Activated CD4-positive, alpha-beta T cell treated with anti-CD3 and anti-CD28 coated beads, Interleukin-2, Interleukin-4, amounts not matched to agents 100 ng/mL and 50 ng/mL, durations not matched to agents 16 hours and 8 hours (primary cell): ENCODE data around the gene ASTN2.

Experiments used
- DNase-seq: peaks from one replicate; pipeline ENCODE4 v3.0.0-alpha.2; 2020; ENCODE audit warnings: low spot score

ASTN2 gene

DNA sequence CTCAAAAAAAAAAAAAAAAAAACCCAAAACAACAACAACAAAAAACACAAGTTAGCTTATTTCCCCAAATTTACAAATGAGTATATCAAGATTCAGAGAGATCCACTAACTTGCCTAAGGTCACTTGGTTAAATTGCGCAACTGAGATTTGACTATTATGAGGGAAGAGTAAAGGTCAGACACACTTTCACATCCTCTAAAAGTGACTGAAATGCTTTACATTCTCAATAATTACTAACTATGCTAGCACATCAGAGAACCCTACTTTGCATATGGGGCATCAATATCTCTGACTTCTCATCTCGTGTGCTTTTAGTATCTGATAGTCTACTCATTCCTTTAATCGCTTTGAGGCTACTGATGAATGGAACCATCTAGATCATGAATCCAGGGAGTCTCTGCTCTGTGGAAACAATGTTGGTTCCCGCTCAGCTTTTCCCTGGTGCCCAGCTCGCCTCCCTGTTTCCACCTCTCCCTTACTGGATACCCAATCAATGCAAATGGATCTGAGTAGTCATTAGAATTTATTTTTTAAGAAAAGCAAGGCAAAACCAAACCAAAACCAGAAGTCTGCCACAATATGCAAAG is 909.9 kb downstream of the ASTN2 start:
- no peak for DNase-seq

DNA sequence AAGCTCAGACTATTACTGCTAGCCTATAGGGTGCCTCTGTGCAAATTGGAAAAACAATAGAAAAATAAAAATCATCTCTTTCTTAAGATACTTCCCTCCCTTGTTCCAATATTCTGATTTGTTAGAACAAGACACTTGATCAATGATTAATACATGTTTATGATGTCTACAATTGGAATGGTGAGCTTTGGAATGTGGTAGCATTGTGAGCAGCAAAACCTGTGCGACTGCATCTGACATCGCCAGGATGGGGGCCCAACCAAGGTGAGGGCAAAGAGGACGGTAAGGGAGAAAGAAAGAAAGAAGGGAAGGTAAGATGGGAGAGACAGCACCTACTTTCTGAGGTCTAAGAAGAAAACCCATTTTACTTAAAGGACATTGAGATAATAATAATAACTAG is 910.8 kb downstream of the ASTN2 start:
- no peak for DNase-seq

DNA sequence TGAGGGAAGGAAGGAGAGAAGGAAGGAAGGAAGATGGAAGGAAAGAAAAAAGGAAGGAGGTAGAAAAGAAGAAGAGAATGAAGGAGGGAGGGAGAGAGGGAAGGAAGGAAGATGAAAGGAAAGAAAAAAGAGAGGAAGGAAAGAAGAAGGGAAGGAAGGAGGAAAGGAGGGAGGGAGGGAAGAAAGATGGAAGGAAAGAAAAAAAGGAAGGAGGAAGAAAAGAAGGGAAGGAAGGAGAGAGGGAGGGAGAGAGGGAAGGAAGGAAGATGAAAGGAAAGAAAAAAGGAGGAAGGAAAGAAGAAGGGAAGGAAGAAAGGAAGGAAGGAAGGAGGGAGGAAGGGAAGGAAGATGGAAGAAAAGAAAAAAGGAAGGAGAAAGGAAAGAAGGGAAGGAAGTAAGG is 912.1 kb downstream of the ASTN2 start:
- no peak for DNase-seq

DNA sequence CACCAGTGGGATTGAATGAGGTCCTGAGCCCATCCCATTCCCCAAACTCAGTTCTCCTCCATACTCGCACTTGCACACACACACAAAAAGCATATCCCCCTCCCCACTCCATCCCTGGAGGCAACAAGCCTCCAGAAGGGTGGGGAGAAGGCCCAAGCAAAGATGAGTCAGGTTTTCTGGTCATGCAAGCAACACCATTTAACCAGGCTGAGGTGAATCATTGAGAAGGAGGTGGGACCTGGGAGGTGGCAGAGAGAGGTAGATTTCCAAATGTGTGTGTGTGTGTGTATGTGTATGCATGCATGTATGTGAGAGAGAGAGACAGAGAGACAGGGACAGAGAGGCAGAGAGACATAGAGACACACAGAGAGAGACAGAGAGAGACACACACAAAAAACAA is 913.0 kb downstream of the ASTN2 start:
- DNase-seq = no peak

DNA sequence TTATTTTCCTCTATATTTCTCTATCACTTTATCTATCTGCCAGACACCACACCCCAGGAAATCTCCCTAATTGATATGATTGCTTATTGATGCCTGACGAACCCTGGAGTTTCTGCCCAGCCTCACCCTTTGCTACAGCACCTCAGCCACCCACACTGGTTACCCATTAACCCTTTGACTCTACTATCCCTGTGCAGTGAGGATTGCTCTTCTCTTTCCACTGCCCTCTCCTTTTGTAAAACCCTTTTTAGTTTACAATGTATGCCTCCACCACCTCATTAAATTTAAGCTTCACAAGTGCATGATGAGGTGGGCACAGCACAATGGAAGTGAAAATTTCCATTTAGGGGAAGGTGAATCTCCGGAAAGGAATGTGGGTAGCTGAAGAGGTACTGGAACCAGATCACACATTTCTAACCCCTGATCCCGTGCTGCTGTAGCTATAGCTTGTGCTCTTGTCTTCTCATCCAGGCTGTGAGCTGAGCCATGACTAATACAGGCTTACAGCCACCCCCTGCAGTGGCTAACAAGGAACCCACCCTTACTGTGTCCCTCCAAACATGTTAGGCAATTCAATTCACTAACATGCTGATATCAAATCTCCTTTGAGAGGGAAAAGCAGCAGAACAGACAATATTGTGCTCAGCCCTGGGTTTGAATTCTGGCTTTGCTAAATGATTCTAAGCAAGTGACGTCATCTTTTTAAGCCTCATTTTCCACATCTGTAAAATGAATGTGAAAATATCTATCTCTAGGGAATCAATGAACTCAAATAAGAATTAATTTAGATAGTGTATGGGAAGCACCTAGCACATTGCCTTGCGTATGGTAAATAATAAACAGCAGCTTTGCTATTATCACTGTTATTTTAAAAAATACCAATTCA is 914.6 kb downstream of the ASTN2 start:
- DNase-seq = no peak

DNA sequence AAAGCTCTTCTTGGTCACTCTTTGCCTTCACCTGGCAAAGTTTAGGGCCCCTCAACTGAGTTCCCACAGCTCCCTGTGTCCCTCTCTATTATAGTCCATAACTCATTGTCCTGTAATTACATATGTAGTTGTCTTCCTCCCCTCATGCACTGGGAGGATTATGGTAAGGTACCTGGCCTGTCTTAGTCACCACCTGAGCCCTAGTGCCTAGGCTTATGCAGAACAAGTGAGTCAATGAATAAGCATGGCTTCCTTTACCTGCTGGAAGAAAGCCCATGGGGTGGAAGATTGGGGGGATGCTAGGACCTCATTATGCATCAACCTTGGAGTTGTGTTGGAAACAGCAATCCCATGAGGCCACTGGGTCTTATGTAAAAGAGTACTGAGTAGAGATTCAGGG is 915.4 kb downstream of the ASTN2 start:
- DNase-seq = no peak

DNA sequence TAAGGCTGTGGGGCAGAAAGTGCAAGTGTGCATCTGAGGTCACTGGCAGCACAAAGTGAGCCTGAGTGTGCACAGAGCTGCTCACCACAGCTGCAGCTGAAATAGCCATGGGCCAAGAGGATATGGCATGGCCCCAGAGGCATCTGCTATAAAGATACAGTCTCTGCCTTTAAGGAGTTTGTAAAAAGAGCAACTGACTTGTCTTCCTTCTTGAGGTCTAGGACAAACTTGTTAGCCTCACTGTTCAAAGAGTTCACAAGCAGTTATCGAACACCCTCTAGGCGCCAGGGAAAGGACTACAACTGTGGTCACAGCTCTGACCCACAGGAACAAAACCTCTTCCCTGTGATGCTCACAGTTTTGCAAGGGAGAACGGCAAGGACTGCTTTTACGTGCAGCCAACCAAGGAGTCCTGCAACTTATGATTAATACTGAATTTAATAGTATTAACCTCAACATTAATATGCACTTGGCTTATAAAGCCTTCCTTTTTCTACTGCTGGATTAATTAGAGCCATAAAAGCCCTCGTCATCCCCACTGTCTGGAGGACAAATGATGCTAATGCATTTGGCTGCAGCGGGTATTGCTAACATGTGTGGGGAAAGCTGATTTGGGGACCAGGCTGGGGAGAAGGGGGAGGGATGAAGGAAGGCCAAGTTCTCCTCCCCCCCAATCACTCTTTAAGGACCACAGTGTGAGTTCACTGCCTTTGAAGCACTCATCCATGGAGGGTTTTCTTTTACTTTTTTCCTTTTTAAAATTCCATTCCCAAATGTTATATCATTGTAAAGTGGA is 917.6 kb downstream of the ASTN2 start:
- no peak for DNase-seq

DNA sequence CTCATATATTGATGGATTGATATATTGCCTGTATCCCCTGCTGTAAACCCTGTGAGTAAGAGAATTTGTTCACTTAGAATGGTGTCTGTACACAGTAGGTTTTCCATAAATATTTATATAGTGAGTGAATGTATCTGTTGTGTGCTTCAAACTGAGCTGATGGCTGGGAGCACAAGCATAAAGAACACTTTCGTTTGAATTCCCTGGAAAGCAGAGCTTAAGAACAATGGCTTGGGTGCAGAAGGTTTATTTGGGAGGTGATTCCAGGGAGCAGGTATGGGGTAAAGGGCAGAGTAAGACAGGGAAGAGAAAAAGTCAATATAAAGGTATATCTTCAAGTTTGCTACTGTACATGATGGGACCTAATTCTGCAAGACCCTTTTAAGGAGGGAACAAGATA is 918.7 kb downstream of the ASTN2 start:
- DNase-seq = no peak

DNA sequence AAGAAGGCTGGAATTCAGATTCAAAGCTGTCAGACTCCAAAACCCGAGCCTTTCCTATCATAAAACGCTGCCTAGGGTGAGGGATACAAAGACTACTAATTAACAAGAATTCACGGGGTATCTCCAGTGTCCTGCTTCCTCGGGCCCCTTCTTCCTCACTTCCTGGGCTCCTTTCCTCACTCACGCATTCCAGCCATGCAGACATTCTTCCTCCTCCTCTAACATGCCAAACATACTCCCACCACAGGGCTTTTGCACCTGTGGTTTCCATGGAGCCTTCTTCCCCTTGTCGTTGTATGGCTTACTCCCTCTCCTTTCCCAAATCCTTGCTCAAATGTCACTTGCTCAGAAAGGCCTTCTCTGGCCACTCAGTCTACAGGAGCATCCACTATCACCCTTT is 919.1 kb downstream of the ASTN2 start:
- DNase-seq = no peak

DNA sequence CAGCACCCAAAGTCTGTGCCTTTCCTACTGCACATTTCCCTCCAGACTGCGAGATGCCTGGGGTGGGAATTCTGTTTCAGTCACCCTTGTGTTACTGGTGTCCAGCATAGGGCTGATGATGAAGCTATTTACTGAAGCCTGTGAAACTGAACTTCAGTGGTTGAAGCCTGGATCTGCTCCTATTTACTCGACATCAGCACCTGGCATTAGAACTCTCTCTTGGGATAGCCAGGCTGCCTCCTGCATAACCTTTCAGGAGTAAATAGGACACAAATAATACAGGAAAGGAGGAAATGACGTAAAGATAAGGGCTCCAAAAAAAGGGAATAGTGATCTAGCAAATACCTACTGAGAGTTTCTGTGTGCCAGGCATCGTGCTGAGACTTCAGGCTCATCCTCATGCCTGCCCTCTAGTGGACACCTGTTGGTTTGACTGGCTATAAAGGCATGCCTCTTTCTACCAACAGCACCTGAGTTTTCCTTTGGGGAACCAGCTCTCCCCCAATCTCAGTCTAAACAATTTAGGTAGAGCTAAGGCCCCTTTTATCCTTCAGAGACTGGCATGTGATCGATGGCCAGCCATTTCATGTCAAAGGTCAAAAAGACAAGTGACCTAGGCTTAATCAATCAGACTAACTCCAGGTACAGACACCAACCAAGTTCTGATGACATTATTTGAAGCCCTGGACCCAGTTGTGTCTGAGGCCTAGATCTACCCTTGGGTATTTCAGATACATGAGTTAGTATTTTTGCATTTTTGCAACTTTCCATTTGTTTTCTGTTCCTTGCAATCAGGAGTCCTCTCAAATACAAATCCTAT is 919.8 kb downstream of the ASTN2 start:
- DNase-seq = peak; percentile 17

DNA sequence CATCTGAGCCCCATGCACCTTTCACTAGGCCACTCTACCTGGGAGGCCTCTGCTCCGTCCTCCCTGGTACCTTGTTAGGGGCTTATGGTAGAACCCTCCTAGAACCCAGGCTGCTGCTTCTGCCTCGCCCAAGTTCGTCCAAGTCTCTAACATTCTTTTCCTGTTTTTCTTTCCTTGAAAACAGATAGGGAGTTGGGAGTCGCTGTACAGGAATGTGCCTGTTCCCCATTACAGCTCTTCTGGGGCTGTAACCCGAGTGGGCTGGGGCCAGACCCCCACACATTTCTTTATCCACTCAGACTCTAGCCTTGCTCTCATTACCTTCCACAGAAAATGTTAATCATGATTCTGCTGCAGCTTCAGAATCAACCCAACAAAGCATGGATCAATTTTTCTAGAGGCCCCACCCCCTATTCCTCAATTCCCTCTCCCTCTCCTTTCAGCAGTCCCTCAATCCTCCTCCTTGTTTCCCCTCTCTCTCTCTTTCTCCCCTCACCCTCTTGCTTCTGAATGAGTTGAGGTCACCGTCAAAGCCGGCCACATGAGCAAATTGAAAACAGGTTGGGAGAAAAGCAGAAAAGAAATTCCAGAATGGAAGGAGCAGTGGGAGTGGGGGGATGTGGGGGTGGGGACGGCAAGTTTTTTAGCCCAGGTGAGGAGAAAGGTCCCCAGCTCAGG is 921.5 kb downstream of the ASTN2 start:
- DNase-seq = no peak

DNA sequence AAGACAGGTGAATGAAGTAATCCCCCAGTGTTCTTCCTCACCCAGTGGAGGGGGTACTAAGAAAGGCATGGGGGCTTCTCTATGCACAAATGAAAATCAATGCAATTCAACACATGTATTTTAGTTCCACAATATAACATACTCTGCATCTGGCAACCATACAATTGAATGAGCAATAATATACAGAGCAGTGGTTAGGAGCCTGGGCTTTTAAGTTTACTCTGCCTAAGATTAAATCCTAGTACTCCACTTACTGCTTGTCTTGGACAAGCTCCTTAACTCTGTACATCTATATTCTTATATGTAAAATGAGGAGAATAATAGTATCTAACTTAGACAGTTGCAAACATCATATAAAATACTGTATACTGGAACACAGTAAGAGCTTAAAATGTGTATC is 923.2 kb downstream of the ASTN2 start:
- no peak for DNase-seq

DNA sequence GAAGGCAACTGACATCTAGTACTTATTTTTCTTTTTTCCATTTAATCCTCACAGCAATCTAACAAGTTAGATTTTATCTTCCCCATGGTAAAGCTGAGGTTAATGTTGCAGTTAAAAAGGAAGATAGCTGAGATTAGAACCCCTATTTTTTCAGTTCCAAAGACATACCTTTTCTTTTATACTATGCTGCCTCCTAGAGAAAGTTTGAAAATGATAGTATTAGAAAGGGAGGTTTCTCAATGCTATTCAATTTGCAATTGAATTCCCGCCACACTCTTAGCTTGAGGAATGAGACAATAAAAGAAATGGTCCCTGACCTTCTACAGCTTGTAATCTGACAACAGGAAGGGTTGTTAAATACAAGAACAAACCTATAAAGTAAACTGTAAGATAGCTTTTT is 923.6 kb downstream of the ASTN2 start:
- no peak for DNase-seq

DNA sequence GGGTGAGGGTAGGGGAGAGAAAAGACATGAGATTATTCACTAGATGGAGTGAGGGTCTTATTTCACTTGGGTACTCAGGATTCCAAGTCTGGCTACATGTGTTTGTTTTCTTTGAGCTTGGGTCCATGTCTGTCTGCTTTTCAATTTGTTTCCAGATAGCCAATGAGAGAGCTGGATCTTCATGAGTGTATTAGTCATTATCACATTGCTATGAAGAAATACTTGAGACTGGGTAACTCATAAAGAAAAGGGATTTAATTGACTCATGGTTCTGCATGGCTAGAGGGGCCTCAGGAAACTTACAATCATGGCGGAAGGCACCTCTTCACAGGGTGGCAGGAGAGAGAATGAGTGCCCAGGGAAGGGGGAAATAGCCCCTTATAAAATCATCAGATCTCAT is 924.5 kb downstream of the ASTN2 start:
- DNase-seq = no peak

DNA sequence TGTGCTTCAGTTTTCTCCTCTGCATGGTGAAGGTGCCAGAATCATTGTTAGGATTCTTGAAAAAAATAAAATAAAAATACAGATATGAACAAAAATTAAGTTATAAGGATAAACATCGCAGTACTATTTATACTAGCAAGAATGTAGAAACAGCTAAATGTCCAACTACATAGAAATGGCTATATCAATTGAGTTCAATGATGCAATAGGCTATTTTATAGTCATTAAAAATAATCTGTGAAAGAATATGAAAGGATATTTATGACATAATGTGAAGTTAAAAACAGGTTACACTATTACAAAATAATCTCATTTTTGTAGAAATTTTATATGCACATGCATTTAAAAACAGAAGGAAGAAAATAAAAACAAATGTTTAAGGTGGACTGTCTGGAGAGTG is 926.5 kb downstream of the ASTN2 start:
- DNase-seq = no peak

DNA sequence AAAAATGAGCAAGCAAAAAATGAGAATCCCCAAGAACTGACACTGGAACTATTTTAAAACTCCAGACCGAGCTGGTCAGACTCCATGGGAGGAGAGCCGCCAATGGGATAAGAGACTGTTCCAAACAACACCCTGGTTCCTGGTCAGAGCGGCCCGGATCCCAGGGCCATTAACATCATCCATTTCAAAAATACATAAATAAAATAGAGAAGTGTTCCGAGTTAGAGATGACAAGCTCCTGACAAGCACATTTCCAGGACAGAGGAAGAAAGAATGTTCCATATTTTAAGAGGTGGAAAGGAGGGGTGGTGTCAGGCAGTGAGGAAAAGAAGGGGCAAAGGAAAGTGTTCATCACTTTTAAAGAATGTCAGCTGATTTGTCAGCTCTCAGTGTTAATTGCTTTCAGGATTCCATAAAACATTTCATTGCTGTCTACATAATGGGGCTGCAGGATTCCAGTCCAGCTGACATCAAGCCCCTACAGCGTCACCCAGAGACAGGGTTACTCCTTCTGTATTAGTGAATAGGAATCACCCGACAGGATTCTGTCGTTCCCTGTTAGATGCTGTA is 930.3 kb downstream of the ASTN2 start:
- DNase-seq = no peak

DNA sequence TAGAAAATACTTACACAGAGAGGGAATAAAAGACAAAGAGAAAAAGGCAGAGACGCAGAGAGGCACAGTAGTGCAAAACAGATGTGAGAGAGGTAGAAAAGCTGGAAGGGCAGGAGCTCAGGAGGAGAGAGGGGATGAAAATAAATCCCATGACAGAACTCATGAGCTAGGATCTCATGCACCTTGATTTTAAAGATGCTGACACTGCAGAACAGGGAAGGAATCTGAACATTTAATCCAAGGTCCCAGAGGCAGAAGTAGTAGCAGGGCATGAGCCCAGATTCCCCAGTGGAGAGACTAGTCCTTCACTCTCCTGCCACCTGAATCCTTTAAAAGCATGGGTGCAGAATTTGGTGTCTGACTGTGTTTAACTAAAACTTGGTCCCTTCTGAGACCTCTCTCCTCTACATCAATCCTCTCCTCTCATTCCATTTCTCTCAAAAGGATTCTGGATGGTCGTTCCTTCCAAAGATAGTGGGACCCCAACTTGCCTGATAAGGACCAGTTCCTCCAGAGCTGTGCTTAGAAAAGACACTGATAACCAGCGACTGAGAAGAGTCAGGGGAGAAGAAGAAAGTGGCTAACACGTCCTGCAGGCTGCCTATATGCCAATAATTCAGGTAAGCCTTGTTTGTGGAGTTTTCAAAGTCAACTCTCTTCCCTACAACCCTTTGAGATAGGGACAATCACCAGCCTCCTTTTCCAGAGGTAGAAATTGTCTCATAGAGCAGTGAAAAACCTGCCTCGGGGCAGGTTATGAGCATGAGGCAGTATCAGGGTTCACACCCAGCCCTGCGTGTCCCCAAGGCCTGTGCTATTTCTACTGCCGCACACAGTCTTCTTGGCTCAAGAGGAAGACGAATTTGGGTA is 931.0 kb downstream of the ASTN2 start:
- no peak for DNase-seq

DNA sequence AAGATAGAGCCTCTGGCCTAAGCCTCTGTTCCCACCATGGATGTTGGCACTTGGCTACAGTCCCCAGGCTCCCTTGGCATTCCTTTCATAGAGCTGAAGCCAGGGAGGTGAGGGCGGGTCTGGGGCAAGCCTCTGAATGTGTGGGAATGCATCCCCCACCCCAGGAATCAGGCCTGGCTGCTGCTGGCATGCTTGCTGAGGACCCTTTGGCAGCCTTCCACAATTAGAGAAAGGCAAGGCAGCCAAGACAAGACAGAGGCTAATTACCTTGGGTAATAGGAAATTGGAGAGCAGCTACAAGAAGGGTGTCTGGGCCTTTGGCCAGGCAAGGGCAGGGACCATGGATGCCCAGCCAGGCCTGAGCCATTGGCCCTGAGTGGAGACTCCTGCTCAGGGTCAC is 932.1 kb downstream of the ASTN2 start:
- no peak for DNase-seq

DNA sequence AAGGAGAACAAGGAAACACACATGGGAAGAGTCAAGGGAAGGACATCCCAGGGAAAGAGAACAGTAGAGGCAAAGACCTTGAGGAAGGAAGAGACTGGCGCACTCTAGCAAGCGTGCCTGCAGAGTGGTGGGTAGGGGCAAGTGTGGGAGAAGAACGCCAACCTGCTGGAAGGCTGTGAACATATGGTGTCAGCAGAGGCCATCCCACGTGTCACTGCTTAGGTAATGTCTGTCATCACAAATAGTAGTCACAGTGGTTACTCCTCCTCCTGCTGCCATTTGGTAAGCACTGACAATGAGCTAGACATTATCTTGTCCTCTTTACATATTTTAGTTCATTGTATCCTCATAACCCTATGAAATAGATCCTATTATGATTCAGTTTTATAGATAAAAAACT is 934.2 kb downstream of the ASTN2 start:
- DNase-seq = no peak

DNA sequence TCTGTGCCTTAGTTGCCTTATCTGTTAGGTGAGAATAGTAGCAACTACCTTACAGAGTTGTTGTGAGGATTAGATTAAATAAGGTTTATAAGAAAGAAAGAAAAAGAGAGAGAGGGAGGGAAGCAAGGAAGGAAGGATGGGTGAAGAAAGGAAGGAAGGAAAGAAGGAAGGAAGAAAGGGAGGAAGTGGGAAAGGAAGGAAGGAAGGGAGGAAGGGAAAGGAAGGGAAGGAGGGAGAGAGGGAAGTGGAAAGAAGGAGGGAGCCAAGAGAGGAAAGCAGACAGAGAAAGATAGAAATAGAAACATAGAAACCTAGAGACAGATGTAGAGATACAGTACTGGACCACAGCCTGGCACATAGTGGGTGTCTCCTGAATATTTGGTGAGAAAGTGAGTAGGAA is 934.9 kb downstream of the ASTN2 start:
- DNase-seq = no peak
